Epithelial cell of prostate (primary cell): ENCODE measurements around the gene NGF.

ENCODE experiments used
- DNase-seq: peaks from one replicate; pipeline ENCODE4 v3.0.0-alpha.2; 2011; ENCODE audit warnings: low read depth, low spot score
- H3K27ac ChIP-seq: fragments of 450-650 bp; 2 replicates; pipeline ENCODE4 v1.5.1; 2017; ENCODE audit warnings: mild to moderate bottlenecking

Gene NGF

GRCh38 chr1:115338457-115338820, 390 bp upstream of the NGF start:
- H3K27ac ChIP-seq: no peak overlapping the region
- DNase-seq: no peak

DNA sequence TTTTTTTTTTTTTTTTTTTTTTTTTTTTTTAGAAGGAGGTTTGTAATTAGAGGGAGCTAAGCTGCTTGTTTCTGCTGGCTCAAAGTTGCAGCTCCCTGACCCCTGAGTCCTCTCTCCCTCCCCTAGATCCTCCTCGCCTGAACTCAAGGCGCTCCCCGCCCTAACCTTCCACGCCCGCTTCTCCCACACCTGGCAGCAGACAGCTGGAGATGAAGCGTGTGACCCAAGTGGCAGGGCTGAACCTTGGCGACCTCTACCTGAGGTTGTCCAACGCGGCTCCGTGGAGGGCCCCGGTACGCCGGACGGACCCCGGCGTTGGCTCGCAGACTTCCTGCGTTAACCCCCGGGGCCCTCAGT, 795 bp downstream of the NGF start:
- no peak for DNase-seq
- no peak overlapping the region for H3K27ac ChIP-seq

GRCh38 chr1:115336741-115337140, 1.3 kb downstream of the NGF start:
- H3K27ac ChIP-seq: no peak overlapping the region
- no peak for DNase-seq

GRCh38 chr1:115332813-115333608, 5.0 kb downstream of the NGF start:
- peak overlapping the region; percentile 51 for H3K27ac ChIP-seq
- DNase-seq: peak; percentile 78

DNA sequence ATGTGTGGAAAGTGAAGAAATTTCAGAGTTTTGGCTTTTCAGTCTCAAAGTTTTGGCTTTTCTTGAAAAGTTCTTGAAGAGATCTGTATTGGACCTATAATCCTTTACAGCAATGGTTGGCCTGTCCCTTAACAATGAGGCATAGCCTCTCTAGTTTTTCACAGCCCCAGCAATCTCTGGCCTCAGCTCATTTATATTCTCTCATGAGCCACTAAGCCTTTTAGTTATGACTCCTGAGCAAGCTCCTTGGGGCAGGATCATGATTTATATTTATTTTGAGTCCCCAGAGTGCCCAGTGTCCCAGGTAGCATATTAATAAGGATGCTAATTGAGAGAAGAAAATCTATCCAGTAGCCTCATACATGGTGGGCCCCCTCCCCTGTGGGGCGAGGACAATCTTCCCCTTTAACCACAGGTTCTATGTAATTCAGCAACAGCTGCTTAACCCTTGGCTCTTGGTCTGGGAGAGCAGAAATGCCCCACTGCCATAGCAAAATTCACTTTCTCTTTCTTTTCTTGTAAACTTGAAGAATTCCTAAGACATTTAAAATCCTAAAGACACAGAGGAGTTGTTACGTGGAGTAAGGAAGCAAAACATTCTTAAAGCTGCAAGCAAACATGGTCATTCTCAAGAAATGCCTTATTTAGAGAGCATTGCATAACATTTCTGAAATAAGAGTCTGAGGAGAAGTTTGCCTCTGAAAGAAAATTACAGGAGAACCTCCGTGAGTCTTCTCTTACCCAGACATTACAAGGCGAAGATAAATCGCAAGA, 6.3 kb downstream of the NGF start:
- no peak for DNase-seq
- H3K27ac ChIP-seq: no peak overlapping the region

DNA sequence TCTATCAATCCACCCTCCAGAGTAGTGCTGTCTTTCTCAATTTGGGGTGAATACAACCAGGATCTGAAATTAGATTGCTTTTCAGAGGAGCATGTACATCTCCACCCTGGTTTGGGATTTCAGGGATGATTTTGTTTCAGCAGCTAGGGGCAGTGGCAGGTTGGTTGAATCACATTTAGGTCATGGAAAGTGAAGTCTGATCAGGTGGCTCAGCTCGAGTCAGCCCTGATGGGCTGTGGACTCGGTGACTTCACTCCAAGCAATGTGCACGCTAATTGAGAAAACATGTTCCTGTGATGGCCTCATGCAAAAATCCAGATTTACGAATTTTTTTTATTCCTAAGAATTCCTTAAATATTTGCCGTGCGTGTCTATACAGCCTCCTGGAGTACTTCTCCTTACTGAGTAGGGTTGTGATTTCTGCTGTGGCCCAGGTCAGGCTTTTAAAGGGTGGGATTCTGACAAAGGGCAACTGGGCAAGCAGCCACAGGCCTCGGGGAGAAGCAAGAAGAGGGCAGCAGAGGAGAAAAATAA, 7.5 kb downstream of the NGF start:
- DNase-seq: peak; percentile 22
- H3K27ac ChIP-seq: no peak overlapping the region

GRCh38 chr1:115329965-115330364, 8.1 kb downstream of the NGF start:
- H3K27ac ChIP-seq: no peak overlapping the region
- DNase-seq: no peak

DNA sequence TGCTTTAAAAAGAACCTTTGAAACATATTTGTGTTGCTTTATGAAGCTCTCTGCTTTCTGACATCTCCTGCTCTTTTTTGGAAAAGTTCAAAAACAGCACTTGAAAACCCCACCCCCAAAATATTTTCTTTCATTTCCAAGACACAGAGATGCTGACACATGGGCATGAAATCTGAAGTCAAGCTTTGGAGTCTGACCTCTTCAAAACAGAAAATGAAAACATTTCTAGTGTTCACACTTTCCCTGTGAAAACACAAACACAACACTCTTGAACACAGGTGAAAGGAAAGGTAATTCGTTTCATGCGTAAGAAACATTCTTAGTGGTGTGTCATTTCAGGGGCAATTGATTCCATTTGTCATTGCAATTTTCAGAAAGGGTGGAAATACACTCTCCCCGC, 10.8 kb downstream of the NGF start:
- no peak overlapping the region for H3K27ac ChIP-seq

DNA sequence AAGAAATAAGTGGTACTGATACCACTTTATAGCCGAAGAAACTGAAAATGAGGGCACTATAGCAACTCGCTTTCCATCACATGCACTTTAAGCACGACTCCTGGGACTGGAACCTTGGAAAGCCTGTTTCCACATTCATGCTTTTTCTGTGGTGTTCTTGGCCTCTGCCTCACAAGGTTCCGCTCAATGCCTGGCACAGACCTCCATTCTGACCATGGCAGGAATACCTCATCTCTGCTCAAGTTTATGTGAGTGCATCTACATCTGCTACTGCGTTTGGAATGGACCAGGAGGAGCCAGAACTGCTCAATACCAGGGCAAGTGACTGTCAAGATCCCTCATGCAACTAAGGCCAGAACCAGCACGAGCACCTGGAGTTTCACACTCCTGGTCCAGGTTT, 11.6 kb downstream of the NGF start:
- H3K27ac ChIP-seq: no peak overlapping the region
- DNase-seq: no peak

More for the DNA sequence above, 10.8 kb downstream of the NGF start:
- no peak for DNase-seq

DNA sequence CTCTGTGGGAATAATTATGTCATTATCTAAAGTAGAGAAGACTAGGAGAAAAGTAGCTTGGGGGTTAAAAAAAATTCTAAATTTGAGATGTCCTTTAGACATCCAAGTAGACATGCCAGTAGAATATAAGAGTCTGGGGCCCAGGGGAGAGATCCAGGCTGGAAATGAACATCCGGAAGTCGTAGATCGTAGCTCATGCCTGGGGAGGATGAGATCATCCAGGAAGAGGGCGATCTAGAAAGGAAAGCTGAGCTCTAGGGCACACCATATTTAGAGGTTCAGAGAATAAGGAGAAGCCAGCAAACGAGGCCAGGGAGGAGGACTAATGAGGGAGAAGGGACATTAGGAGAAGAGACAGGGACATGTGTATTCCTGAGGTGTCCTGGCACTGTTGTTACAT, 12.2 kb downstream of the NGF start:
- no peak overlapping the region for H3K27ac ChIP-seq

GRCh38 chr1:115324649-115325420, 13.2 kb downstream of the NGF start:
- no peak for DNase-seq
- no peak overlapping the region for H3K27ac ChIP-seq

More for the DNA sequence above, 12.2 kb downstream of the NGF start:
- DNase-seq: no peak

DNA sequence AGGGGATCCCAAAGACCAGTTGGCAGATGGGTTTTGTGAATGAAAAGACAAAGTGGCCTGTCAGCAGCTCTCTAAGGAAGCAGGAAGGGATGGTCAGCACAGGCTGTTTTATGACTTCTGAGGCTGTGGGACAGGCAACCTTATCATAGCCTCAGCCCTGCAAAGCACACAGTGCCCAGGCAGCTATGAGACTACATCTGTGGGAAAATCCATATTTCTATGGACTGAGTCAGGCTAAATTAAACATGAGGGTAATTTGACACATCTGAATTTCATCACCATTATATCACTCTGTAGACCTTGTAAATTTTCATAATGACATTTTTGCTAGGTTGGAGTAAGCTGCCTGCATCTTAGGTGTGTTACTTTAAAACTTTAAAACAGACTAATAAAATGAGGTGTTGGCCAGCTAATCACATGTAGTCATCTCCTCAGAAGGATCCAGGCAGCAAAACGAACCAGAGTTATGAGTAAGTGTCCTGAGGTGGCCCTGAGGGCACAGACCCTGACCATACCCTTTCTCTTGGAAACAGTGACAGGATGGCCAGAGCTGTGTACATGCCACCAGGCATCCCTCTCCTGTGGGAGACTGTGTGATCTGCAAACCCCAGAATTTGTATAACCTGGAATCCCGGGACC, 14.6 kb downstream of the NGF start:
- peak; percentile 57 for DNase-seq
- no peak overlapping the region for H3K27ac ChIP-seq

GRCh38 chr1:115322631-115323030, 15.4 kb downstream of the NGF start:
- no peak overlapping the region for H3K27ac ChIP-seq
- DNase-seq: no peak

DNA sequence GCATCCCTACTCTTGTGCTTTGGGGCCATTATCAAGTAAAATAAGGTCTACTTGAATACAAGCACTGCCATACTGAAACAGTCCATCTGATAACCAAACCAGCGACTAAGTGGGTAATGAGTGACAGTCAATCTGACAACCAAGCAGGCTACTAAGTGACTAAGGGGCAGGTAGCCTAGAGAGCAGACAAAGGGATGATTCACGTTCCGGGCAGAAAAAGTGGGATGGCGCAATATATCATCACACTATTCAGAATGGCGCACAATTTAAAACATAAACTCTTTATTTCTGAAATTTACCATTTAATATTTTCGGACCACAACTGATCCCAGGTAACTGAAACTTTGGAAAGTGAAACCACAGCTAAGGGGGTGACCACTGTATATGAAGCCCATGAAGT, 17.7 kb downstream of the NGF start:
- no peak overlapping the region for H3K27ac ChIP-seq
- DNase-seq: no peak

DNA sequence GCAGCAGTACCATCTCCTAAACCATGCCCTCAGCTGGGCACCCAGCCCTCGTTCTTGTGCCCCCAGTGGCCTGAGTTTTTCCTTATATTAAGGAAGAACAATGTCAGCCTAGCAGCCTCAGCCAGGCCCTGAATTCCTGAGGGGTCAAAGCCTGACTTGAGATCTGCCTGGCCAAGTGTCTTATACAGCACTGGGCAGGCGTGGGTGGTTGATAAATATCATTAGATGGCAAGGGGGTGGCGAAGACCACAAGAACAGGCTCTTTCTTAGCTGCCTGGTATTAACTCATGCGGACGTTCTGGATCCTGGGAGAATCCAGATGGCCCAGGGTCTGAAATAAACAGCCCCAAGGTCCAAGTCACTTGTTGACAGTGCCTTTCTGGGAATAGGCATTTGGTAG, 18.3 kb downstream of the NGF start:
- DNase-seq: no peak

GRCh38 chr1:115317101-115318012, 20.7 kb downstream of the NGF start:
- DNase-seq: no peak

More for the DNA sequence above, 18.3 kb downstream of the NGF start:
- no peak overlapping the region for H3K27ac ChIP-seq

DNA sequence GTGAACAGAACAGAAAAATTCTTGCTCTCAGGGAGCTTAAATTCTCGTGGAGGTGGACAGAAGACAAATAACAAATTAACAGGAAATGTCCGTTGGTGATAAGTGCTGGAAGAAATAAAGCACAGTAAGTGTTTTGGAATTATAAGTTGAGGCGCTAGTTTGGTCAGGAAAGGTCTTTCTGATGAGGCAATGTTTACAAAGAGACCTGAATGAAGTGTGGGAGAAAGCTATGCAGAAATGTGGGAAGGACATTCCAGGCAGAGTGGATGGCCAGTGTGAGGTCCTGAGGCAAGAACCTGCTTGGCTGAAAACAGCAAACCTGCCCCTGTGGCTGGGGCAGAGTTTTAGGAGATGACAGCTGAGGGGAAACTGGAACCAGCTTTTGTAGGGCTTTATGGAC, 23.3 kb downstream of the NGF start:
- DNase-seq: no peak
- peak overlapping the region; percentile 8 for H3K27ac ChIP-seq

More at GRCh38 chr1:115317101-115318012, 20.7 kb downstream of the NGF start:
- H3K27ac ChIP-seq: no peak overlapping the region

- no peak overlapping the region for H3K27ac ChIP-seq
- DNase-seq: no peak
These were observed 24.0 kb downstream of the NGF start for GRCh38 chr1:115314092-115314491.

GRCh38 chr1:115313182-115313581, 24.9 kb downstream of the NGF start:
- no peak overlapping the region for H3K27ac ChIP-seq
- no peak for DNase-seq
